K562 (cell line): Measurements from ENCODE around the gene FAM53B. TPM values are rescaled to one million over a fixed set of nuclear protein-coding genes. Genes with fewer than 3 reads are reported as not detected.

ENCODE experiments used
- BHLHE40 ChIP-seq: IDR thresholded peaks from 2 replicates; pipeline ENCODE4 v1.6.1; 2011; ENCODE audit warnings: low read length, improper control_type of control experiment
- CHD7 ChIP-seq: fragments of 200-600 bp; sonication (generic); IDR thresholded peaks from one replicate; pipeline ENCODE4 v1.6.1; 2012; ENCODE audit warnings: mild to moderate bottlenecking, low read depth, low read length, inconsistent platforms
- FOXA3 ChIP-seq, 2 experiments: fragments of 450-650 bp in 1 of 2; sonication (generic) in 1 of 2; formaldehyde crosslinking; IDR thresholded peaks in 1 of 2; conservative IDR thresholded peaks in 1 of 2; 2 replicates each; pipeline versions ENCODE4 v1.4.0 to v1.8.0; 2020 to 2022; ENCODE audit warnings: mild to moderate bottlenecking in 2 of 2, missing genetic modification reagents in 1 of 2
- FOXK2 ChIP-seq, 2 experiments: fragments of 450-650 bp; IDR thresholded peaks in 1 of 2; conservative IDR thresholded peaks in 1 of 2; 2 replicates each; pipeline ENCODE4 v1.6.1; 2016; ENCODE audit warnings: low read depth in 2 of 2, mild to moderate bottlenecking in 1 of 2
- GABPB2 ChIP-seq: fragments of 250-450 bp; sonication (Bioruptor Pico); conservative IDR thresholded peaks from 2 replicates; pipeline ENCODE4 v1.5.1; 2021; ENCODE audit warnings: mild to moderate bottlenecking
- GTF2F1 ChIP-seq: IDR thresholded peaks from 2 replicates; pipeline ENCODE4 v1.6.1; 2011; ENCODE audit warnings: low read depth, low read length, improper control_type of control experiment
- KLF6 ChIP-seq: fragments of 250-450 bp; sonication (Bioruptor Pico); IDR thresholded peaks from 2 replicates; pipeline ENCODE4 v1.4.0; 2020; ENCODE audit warnings: mild to moderate bottlenecking, moderate library complexity, borderline replicate concordance
- NELFE ChIP-seq: IDR thresholded peaks from 2 replicates; pipeline ENCODE4 v1.6.1; 2011; ENCODE audit warnings: mild to moderate bottlenecking; ENCODE audit not compliant: insufficient read depth, insufficient read length
- PPARD ChIP-seq: fragments of 250-450 bp; sonication (Bioruptor Pico); IDR thresholded peaks from 2 replicates; pipeline ENCODE4 v1.8.0; 2022; ENCODE audit warnings: inconsistent platforms, mild to moderate bottlenecking, moderate library complexity
- RFX5 ChIP-seq: IDR thresholded peaks from 2 replicates; pipeline ENCODE4 v1.6.1; 2011; ENCODE audit warnings: low read depth, mild to moderate bottlenecking, improper control_type of control experiment, low read length
- TCF7 ChIP-seq: sonication (generic); IDR thresholded peaks from 2 replicates; pipeline ENCODE4 v1.6.1; 2016; ENCODE audit warnings: antibody characterized with exemption, borderline replicate concordance
- ZFP91 ChIP-seq: sonication (generic); formaldehyde crosslinking; IDR thresholded peaks from 2 replicates; pipeline ENCODE4 v1.8.0; 2022; ENCODE audit warnings: mild to moderate bottlenecking, missing genetic modification reagents
- ZNF282 ChIP-seq: sonication (generic); formaldehyde crosslinking; IDR thresholded peaks from 2 replicates; pipeline ENCODE4 v1.8.1; 2023; ENCODE audit warnings: missing genetic modification reagents
- ZNF3 ChIP-seq: fragments of 250-450 bp; sonication (Bioruptor Pico); IDR thresholded peaks from 2 replicates; pipeline ENCODE4 v1.5.0; 2021; ENCODE audit warnings: mild to moderate bottlenecking, moderate library complexity
- ZNF347 ChIP-seq: fragments of 450-650 bp; formaldehyde crosslinking; IDR thresholded peaks from 2 replicates; pipeline ENCODE4 v1.4.0; 2020; ENCODE audit warnings: low read depth, mild to moderate bottlenecking, moderate library complexity
- ZNF589 ChIP-seq: fragments of 200-800 bp; sonication (Bioruptor generic); IDR thresholded peaks from 2 replicates; pipeline ENCODE4 v1.6.1; 2016; ENCODE audit warnings: low read depth, missing genetic modification characterization, missing compliant biosample characterization
- polyA plus RNA-seq, 8 experiments: library from polyadenylated mRNA; depleted of rRNA in 4 of 8; stranded (reverse) in 5 of 8; unstranded in 3 of 8; fragments of >200 nt; fragmentation: Nextera tagmentation in 2 of 8; fragmentation: Illumina TruSeq in 1 of 8; extraction: Ambion mirVana in 2 of 8; extraction: Trizol in 1 of 8; gene quantifications; 2 replicates each; pipeline versions ENCODE4 v1.2.1 to v1.2.3, GENCODE V29; 2011 to 2014; ENCODE audit warnings: inconsistent platforms in 1 of 8, missing spikeins in 1 of 8
- total RNA-seq, 7 experiments: library from RNA; depleted of rRNA in 6 of 7; stranded (reverse); fragments of >200 nt in 6 of 7; fragmentation: Illumina TruSeq in 2 of 7; extraction: Trizol in 2 of 7; gene quantifications; 2 replicates each; pipeline versions ENCODE4 v1.2.1 to v1.2.3, GENCODE V29; 2011 to 2021; ENCODE audit warnings: low replicate concordance in 1 of 7

Gene FAM53B
- total and polyA plus RNA-seq, 9 of the 15 experiments (the other 6 are each of a cell fraction or from before 2014, with no cell fraction given): 0.03 to 16.5 (median 5.0) TPM

GRCh38 chr10:124640538-124641231, 103.5 kb downstream of the FAM53B start (continued):
- TF ChIP-seq CHD7 (no peak), ZNF3 (CRISPR knock-in tag) (no peak), BHLHE40 (no peak), FOXK2 (conservative IDR thresholded peaks at IDR 0.05 in 1 of 2, IDR thresholded peaks at IDR 0.05 in 1 of 2; ENCODE audit: low read depth in 2 of 2) (no peak), PPARD (no peak), NELFE (no peak), GABPB2 (CRISPR knock-in tag) (no peak), TCF7 (no peak), ZNF347 (CRISPR knock-in tag) (no peak), ZNF282 (CRISPR knock-in tag) (no peak), ZNF589 (CRISPR knock-in tag) (peak; percentile 63; the same call in 1 of the 2 replicates), RFX5 (no peak), ZFP91 (CRISPR knock-in tag) (no peak), FOXA3 (CRISPR knock-in tag; conservative IDR thresholded peaks at IDR 0.05 in 1 of 2, IDR thresholded peaks at IDR 0.05 in 1 of 2) (no peak), GTF2F1 (no peak), KLF6 (CRISPR knock-in tag) (no peak; the same call in 1 of the 2 replicates)
